Colon (tissue), 2 donors: ENCODE results near the gene LRRC75B.
"Not testable (repeated sequence)": the region's sequence is repeated elsewhere in the genome, so short reads cannot be mapped to it uniquely, and the experiment has no call there.

Experiments
- FAIRE-seq: peaks from 2 replicates; lab custom pipeline; 2012; peaks lifted over from hg19 to GRCh38; lab: Jason Lieb, UNC
- donor health status: control.
- donor health status: control.

The LRRC75B gene

DNA sequence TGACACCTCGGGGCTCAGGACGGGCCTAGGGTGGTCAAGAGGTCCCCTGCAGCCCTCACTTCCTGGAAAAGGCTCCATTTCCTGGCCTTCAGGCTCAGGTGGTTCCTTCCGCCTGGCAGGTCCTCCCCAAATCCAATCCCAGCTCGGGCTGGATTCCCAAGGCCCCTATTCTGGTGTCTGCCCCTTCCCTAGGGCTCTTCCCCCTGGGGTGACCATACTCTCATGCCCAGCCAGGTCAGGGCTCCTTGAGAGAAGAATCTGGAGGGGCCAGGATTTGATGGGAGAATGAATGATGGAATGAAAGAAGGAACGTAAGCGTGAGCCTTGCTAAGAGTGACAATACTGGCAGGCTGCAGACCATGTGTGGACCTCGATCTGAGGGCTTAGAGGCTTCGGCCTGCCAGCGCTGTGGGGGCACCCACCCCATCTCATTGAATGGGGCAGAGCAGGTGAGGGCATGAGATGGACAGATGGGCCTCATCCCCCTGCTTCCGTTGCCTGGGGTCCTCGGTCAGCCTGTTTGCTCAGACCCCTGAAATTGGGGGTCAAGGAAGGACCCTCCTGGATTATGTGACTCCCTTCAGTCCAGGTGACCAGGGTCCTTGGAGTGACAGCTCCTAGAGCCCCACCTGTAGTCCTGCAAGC lies 9.4 kb upstream of the LRRC75B start:
- FAIRE-seq = not testable (repeated sequence)

DNA sequence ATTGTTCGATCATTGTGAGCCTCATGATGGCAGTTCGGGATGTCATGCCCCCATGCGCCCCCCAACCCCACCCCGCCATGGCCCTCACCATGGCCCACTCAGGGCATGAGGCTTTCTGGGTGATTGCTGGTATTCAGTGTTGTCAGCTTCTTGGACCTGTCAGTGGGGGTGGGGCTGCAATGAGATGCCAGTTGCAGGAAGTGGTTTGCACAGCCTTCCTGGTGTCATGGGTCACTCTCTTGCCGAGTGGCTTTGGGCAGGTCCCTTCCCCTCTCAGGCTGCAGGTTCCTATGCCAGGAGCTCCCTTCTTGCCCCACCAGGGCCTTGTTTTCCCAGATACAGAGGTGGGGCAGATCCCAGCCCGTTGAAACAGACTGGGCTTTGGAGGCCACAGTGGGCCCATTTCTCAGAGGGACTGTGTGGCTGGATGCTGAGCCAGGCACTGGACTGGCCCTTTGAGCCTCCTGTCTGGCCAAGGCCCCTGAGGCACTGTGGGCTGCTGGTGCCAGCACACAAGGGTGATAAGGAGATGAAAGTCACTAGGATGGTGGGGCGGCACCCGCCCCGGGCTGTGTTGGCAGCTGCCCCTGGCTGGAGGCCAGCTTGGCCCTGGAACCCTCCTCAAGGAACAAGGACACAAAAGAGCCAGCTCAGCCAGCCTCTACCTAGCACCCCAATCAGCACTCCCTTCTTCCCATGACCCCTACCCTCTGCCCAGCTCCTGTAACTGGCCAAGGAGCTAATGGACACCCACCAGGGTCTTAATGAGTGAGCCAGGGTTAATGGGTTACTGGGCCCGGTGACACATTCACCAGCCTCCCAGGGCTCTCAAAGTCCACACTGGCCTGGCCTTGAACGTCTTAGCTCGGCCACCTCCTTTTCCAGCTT lies 8.6 kb upstream of the LRRC75B start:
- FAIRE-seq = no peak

DNA sequence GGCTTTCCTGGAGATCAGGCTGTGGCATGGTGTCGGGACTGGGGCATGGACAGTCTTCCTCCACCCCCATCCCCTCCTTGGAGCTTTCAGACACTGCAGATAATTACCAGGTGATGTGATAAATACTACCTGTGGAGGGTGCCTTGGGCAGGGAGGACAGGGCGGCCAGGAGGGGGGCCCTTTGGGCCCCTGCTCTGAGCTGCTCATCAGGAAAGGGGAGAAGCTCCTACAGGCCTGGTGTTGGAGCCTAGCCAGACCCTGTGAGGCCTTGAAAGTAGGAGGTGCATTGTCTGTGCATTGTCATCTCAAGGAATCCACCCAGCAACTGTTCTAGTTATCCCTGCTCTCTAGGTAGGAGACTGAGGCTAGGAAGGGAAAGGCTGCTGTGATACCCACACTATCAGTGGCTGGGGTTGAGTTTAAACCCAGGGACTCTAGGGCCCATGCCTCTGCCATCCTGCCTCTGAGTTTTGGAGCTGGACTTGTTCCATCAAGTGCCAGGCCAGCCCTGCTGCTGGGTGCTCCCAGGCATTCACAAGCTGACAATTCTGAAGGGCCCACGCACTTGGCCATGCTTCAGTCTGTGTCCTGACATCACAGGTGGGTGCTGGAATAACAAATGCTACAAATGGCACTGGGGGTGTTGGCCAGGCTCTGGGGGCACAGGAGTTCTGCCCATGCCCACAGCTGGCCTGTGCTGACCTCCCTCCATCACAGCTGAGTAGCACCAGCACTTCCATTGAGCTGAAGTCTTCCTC lies 7.3 kb upstream of the LRRC75B start:
- FAIRE-seq = not testable (repeated sequence)

DNA sequence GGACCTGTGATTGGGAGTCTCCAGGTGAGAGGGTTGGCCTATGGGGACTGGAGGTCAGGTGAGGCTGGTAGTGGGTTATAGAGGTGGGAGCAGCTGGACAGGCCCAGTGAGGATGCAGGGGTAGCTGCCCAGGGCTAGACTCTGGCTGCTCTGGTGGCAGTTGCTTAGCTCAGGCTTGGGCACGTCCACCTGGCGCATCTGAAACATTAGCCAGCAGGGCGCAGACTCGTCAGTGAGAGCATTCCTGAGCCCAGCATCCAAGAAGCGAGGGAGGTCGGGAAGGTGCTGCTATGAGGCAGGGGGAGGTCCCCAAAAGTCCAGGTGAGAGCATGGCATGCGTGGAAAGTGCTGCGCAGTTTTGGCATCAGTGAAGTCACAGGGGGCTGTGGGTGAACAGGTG lies 6.6 kb upstream of the LRRC75B start:
- FAIRE-seq = no peak

DNA sequence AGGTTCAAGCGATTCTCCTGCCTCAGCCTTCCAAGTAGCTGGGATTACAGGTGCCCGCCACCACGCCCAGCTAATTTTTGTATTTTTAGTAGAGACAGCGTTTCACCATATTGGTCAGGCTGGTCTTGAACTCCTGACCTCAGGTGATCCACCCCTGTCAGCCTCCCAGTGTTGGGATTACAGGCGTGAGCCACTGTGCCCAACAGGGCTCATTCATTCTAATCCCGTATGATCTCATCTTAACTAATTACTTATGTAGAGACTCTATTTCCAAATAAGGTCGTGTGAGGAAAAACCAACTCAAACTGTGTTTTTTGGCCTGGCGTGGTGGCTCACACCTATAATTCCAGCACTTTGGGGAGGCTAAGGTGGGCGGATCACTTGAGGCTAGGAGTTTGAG lies 4.2 kb upstream of the LRRC75B start:
- FAIRE-seq = not testable (repeated sequence)

DNA sequence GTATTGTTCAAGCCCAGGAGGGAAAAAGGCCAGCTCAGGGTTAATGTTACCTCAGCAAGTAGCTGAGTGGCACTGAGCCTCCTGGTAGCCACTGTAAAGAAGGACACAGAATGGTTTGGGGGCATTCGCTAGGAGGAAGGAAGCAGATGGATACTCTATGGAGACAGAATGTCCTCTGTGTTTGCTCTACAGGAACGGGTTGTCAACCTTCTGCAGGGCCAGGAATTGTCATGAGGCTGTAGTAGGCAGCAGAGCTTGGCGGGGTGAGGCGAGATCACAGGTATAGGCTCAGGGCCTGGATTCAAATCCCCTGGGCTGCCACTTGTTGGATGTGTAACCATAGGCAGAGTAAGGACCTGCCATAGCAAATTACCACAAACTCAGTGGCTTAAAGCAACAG lies 3.0 kb upstream of the LRRC75B start:
- FAIRE-seq = no peak

DNA sequence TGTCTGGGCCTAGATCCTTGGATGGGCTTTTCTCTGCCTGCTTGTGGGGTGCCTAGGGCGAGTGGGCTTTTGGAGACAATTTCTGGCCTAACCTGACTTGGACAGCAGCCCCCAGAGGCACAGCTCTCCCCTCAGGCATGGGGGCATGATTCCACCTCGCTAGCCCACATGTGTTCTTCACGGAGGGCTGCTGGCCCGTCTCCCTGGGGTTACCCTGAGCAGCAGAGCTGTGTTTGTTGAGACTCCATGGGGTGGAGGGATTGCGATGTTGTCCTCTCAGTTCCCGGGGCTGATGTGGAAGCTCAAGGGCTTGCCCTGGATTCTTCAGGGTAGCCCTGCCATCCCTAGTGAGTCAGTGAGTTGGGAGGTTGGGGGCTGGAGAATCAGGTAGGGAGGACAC lies 2.4 kb upstream of the LRRC75B start:
- FAIRE-seq = no peak

DNA sequence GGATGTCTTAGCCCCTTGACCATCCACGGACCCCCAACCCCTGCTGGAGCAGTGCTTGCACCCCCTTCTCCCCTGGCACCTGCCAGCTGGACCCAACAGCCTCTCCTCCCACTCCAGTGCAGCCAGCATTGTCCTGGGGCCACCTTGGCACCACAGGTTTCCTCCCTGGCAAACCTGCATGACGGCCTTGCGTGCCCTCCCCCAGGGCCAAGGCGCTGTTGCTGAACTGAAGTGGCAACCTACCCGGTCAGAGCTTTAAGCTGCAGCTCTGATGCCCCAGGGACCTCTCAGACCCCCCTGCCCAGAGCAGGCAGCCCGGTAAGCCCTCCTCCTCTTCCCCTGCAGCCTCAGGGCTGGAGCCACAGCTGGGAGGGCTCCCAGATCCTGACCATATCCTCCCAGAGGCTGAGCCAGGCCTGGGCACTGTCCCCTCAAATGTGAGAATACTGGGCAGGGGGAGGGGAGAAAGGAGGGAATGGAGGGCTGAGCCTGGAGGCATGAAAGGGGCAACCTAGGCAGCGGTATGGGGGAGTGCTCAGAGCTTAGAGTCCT lies 1.8 kb upstream of the LRRC75B start:
- FAIRE-seq = no peak

DNA sequence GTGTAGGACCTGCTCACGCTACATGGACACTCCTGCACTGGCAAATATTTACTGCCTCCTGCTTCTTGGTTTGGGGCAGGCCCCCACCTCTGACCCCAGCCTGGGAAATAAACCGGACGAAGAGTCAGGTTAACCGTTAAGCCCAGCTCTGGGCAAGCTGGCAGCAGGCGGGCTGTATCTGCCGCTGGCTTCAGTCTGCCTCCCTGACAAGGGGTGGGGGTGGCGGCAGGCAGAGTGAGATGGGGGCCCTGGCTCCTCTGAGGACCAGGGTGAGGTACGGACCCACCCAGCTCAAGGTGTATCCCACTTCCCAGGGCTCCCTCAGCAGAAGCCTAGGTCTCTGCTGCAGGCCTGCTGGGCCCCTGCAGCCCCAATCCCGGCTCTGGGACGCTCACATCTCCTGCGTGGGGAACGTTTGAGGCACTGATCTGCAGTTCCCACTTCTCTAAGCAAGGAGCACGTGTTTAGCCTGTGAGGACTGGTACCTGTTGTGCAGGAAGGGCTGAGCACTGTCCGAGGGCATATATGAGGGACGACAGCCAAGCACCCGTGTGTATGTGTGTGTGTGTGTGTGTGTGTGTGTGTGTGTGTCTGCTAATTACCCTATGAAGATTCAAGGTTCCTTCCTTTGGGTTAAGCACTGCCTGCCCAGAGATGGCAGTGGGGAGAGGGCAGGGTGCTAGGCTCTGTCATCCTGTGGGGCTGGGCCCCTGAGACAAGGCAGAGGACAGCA lies 1.1 kb upstream of the LRRC75B start:
- FAIRE-seq = no peak

DNA sequence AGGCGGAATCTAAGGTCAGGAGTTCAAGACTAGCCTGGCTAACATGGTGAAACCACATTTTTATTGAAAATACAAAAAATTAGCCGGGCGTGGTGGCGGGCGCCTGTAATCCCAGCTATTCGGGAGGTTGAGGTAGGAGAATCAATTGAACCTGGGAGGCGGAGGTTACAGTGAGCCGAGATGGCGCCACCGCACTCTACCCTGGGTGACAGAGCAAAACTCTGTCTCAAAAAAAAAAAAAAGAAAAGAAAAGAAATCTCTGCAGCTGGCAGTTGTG lies 624 bp upstream of the LRRC75B start:
- FAIRE-seq = not testable (repeated sequence)

DNA sequence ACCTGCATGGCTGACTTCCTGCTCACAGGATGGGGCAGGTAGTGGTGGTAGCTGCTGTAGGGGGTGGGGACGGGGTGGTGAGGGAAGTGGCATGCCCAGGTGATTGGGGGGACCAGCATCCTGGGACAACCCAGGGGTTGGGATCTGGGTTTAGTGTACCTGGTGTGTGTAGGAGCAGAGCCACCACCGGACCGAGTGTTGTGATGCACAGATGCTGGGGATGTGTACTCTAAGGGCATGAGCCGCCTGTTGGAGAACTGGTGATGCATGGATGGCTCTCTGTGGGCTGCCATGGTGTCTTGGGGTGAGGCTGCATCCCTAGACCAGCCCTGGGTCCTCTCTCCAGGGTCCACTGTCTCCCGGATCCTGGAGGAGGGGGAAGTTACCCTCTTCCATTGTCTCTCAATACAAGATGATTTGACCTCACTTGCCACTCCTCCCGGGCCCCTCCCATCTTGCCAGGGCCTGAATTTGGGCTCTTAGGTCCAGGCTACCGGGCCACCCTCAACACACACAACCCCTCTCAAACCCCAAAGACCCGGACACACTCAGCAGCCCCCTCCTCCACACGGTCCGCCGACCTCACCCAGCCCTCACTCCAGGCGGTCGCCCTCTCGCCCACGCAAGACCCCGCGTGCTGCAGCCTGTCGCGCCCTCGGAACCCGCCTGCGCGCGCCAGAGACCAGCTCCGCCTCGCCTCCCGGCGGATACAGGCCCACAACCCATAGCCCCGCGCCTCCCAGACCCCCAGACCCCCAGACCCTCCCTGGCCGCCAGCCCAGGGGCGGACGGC lies 619 bp downstream of the LRRC75B start:
- FAIRE-seq = no peak

DNA sequence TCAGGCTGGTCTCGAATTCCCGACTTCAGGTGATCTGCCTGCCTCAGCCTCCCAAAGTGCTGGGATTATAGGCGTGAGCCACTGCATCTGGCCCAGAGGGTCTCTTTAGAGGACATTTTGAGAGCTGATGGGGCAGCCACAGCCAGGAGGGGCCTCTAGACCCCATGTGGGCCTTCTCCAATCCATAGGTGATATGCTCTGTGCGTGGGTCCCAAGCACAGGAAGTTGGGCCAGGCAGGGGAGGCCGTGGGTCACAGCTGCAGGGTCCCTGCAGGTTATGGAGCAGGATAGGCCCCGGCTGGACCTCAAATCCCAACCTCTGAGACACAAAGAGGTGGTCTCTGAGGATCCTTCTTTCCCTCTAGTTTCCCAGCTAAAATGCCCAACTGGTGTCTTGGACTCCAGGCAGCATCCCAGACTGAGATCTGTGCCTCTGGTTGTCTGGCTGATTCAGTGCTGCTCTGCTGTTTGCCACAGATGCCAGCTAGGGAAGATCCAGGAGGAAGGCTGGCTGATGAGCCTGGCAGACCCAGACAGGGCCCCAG lies 1.5 kb downstream of the LRRC75B start:
- no peak for FAIRE-seq

DNA sequence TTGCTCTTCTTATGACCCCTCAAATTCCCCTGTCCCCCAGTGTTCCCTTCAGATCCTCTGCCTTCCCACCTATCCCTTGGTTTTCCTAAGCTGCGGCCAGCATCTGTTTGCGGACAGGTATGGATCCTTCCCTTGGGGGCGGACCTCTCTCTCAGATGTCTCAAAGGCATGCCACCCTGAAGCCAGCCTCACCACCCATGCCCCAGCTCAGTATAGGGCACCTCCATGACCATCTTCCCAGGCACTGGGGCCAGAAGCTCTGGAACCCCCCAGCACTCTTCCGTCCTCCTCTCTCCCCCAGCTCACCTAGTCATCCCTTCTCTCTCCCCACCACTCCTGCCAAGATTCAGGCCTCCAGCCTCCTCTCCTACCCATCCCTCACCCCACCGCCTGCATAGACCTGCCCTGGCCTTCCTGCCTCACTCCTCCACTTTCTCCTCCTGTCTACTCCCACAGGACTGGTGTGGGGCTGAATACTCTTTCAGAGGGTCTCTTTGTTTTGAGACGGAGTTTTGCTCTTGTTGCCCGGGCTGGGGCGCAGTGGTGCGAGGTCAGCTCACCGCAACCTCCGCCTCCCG lies 2.2 kb downstream of the LRRC75B start:
- FAIRE-seq = no peak

DNA sequence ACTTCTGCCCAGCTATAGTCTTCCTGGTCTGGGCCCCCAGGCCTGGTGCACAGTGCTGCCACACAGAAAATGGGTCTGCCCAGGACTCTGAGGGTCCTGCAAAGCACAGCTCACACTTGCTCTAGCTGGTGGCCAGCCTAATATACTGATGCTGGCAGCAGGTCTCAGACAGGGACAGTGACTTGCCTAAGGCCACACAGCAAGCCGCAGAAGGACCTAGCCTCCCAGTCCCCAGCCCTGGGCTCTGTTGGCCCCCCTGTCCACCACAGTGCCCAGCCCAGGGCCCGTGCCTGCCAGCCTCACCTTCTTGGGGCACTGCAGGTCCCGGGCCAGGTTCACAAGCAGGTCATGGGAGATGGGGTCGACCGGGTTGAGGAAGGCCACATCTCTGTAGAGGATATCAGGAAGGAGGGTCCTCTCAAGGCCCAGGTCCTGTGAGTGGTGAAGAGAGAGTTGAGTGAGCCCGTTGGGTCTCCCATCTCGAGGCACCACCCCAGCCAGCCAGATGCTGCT lies 3.3 kb downstream of the LRRC75B start:
- no peak for FAIRE-seq

DNA sequence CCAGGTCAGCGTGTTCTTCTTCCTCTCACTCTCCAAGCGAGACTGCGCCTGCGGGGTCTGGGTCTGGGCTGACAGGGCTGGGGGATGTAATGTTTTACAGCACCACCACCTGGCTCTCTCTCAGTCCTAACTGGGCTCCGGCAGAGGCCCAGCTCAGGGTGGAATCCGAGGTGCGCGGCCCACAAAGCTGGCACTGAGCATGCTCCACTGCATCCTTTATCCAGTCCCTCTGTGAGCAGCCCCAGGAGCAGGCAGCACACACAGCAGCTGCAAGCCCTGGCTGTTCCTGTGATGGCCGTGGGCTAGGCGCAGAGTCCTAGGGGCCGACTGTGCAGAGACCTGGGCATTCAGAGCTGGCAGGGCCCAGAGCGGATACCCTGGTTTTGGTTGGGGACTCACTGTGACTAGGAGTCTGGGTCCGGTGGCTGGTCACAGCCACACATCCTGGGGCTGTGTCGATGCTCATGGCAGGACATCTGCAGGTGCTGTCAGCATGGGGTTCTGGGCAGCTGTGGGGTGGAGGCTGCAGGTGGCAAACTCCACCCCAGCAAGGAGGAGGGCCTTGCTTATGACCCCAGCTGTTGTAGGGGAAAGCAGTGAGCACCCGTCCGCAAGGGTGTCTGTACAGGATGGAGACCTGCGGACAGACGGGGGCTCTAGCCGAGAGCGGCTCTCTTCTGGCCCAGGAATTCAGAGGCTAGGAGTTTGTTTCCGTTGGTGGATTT lies 4.0 kb downstream of the LRRC75B start:
- FAIRE-seq = no peak

DNA sequence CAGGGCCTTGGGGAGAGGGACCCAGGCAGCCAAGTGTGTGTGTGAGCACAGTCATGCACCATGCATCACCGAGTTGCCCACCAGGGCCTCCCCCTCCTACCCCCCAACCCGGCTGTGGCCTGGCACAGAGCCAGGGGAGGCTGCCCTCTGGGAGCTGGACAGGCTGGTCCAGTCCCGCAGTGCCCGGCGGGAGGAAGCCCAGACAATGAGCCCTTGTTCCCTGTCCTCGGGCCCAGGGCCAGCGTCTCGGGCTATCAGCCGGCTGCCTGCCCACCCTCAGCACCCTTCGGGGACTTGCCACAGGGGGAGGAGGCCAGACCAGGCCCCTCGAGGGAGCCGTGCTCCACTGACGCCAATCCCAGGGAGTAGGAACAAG lies 4.5 kb downstream of the LRRC75B start:
- FAIRE-seq = no peak

DNA sequence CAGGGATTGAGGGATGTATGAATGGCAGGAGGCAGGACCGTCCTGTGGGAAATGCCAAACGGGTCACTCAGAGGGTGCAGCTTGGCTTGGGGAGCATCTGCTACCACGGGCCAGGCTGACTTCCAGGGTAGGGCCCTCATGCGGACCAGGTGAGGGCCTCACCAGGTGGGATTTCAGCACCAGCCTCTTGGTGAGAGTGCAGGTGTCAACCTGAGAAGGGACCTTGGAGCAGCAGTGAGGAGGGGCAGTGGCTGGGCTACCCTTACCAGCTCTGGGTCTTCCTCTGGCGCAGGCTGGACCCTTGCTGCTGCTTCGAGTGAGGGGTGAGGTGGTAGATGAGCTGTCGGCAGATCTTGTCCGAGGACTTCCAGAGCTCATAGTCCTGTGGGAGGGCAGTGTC lies 4.9 kb downstream of the LRRC75B start:
- no peak for FAIRE-seq

DNA sequence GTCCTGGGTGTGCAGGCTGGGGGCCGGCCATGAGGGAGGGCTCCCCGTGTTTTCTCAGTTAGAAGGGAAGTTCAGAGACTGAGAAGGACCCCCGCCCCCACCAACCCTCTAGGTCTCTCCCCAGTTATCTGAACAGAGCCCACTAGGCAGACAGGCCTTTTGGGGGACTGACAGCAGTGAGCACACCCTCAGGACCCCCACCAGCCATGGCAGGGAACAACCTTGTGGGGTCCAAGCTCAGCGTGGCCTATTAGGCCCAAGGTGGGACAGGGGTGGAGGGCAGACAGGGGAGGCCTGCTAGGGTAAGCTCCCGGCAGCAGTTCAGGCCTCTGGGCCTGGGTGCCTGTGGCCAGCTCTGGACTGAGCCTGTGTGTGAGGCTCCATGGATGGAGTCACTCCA lies 5.6 kb downstream of the LRRC75B start:
- no peak for FAIRE-seq

DNA sequence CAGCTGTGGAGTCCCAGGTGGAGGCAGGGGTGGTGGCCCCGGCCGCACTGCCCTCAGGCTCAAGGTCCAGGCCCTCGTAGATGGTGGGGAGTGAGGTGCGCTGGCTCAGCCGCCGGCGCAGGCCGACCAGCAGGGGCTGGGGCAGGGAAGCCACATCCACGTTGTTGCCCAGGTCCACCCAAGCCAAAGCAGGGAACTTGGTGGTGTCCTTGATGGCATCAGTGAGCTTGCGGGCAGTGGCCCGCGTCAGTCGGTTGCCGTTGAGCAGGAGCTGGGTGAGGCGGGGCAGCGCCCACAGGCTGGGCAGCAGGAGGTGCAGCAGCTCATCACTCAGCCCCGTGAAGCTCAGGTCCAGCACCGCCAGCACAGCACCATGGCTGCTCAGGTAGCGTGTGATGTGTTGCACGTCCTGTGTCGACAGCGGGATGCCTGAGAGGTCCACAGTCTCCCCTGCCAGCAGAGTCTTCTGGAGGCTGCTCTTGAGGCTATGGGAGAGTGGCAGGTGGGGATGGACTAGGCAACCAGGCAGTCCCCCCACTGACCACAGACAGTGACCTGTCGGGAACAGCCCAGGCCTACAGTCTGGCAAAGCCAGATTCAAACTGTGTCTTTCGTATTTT lies 6.8 kb downstream of the LRRC75B start:
- no peak for FAIRE-seq
